ENCODE results near the gene ENPP1.

Gene ENPP1

DNA sequence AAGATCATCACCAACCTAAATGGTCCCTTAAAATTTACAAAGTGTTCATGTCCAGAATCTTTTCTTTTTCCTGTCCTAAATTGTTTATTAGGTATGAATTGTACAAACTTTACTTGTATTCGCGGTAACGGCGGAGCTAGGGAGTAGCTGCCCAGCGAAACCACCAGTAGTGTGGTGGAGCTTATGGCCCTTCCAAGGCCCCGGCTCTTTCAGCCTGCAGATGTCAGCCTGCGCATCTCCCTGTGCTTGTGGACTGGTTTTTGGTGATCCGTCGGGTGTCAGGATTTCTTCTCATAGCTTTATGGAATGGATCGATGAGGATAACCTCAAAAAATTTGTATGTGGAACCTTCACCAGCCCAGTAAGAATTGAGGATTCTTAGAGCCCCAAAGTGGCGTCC, 27.2 kb upstream of the ENPP1 start:
- DNase-seq (ENCODE audit: low spot score): no peak
- TF ChIP-seq, protein P1, sequence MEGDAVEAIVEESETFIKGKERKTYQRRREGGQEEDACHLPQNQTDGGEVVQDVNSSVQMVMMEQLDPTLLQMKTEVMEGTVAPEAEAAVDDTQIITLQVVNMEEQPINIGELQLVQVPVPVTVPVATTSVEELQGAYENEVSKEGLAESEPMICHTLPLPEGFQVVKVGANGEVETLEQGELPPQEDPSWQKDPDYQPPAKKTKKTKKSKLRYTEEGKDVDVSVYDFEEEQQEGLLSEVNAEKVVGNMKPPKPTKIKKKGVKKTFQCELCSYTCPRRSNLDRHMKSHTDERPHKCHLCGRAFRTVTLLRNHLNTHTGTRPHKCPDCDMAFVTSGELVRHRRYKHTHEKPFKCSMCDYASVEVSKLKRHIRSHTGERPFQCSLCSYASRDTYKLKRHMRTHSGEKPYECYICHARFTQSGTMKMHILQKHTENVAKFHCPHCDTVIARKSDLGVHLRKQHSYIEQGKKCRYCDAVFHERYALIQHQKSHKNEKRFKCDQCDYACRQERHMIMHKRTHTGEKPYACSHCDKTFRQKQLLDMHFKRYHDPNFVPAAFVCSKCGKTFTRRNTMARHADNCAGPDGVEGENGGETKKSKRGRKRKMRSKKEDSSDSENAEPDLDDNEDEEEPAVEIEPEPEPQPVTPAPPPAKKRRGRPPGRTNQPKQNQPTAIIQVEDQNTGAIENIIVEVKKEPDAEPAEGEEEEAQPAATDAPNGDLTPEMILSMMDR (IDR thresholded peaks at IDR 0.05; ENCODE audit: borderline replicate concordance, control extremely low read depth, extremely low read depth, insufficient read depth, missing control alignments): no peak
- in situ Hi-C loops (cut with MboI; ENCODE audit: low sequenced_read_pairs, unreplicated experiment): no loop called here

DNA sequence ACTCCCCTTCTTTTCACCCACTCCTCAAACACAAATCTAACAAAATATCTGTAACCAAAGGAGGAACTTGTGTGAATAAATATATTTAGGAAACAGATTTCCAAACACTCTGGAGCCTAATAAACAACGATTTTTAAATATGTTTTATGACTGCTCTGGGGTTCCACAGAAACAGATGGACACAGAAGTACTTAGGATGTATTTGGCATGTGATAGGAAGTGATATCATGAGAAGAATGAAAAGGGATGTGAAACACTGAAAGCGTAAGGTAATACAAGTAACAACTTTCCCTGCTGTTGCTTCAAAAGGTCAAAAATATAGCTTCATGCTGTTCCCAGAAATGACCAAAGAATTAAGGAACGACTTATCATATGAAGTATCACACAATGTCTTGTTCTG, 26.1 kb upstream of the ENPP1 start:
- in situ Hi-C loops (cut with MboI; ENCODE audit: low sequenced_read_pairs, unreplicated experiment): no loop called here
- TF ChIP-seq, protein P1 (IDR thresholded peaks at IDR 0.05; ENCODE audit: borderline replicate concordance, control extremely low read depth, extremely low read depth, insufficient read depth, missing control alignments): no peak
- no peak for DNase-seq (ENCODE audit: low spot score)

GRCh38 chr6:131782764-131783163, 25.1 kb upstream of the ENPP1 start:
- no peak for DNase-seq (ENCODE audit: low spot score)
- TF ChIP-seq, protein P1 (IDR thresholded peaks at IDR 0.05; ENCODE audit: borderline replicate concordance, control extremely low read depth, extremely low read depth, insufficient read depth, missing control alignments): no peak
- in situ Hi-C loops (cut with MboI; ENCODE audit: low sequenced_read_pairs, unreplicated experiment): no loop called here

GRCh38 chr6:131784561-131784960, 23.3 kb upstream of the ENPP1 start:
- TF ChIP-seq, protein P1 (IDR thresholded peaks at IDR 0.05; ENCODE audit: borderline replicate concordance, control extremely low read depth, extremely low read depth, insufficient read depth, missing control alignments): no peak
- in situ Hi-C loops (cut with MboI; ENCODE audit: low sequenced_read_pairs, unreplicated experiment): no loop called here
- no peak for DNase-seq (ENCODE audit: low spot score)

- TF ChIP-seq, protein P1 (IDR thresholded peaks at IDR 0.05; ENCODE audit: borderline replicate concordance, control extremely low read depth, extremely low read depth, insufficient read depth, missing control alignments): no peak
- DNase-seq (ENCODE audit: low spot score): no peak
- in situ Hi-C loops (cut with MboI; ENCODE audit: low sequenced_read_pairs, unreplicated experiment): no loop called here
These were observed 20.7 kb upstream of the ENPP1 start for GRCh38 chr6:131787079-131787478.

- in situ Hi-C loops (cut with MboI; ENCODE audit: low sequenced_read_pairs, unreplicated experiment): no loop called here
- no peak for DNase-seq (ENCODE audit: low spot score)
- TF ChIP-seq, protein P1 (IDR thresholded peaks at IDR 0.05; ENCODE audit: borderline replicate concordance, control extremely low read depth, extremely low read depth, insufficient read depth, missing control alignments): no peak
These were observed 19.8 kb upstream of the ENPP1 start for GRCh38 chr6:131787766-131788712.

Data from GM13976 (cell line).